Neural progenitor cell (in vitro differentiated cells): Measurements from ENCODE around the gene SLIT1. TPM values are rescaled to one million over a fixed set of nuclear protein-coding genes. Genes with fewer than 3 reads are reported as not detected.

Experiments used
- DNase-seq: peaks from one replicate; pipeline ENCODE4 v3.0.0-alpha.2; 2016; ENCODE audit warnings: low spot score
- H2AFZ ChIP-seq: fragments of 200-600 bp; sonication (generic); replicated peaks from 2 replicates; pipeline ENCODE4 v1.6.1; 2016; ENCODE audit warnings: antibody characterized with exemption
- H3F3A ChIP-seq: fragments of 200-600 bp; sonication (generic); 2 replicates; pipeline ENCODE4 v1.6.1; 2016; ENCODE audit warnings: antibody characterized with exemption, low read depth
- H3K27ac ChIP-seq: fragments of 200-600 bp; sonication (generic); 2 replicates; pipeline ENCODE4 v1.5.1; 2016; ENCODE audit warnings: mild to moderate bottlenecking
- H3K27me3 ChIP-seq: fragments of 200-600 bp; sonication (generic); 2 replicates; pipeline ENCODE4 v1.6.1; 2016; ENCODE audit warnings: mild to moderate bottlenecking, moderate library complexity
- H3K36me3 ChIP-seq: fragments of 200-600 bp; sonication (generic); 2 replicates; pipeline ENCODE4 v1.5.1; 2016
- H3K4me1 ChIP-seq: fragments of 200-600 bp; sonication (generic); 2 replicates; pipeline ENCODE4 v1.6.1; 2016; ENCODE audit warnings: mixed run types
- H3K4me2 ChIP-seq: fragments of 200-600 bp; sonication (generic); 2 replicates; pipeline ENCODE4 v1.6.1; 2016
- H3K4me3 ChIP-seq: fragments of 200-600 bp; sonication (generic); 2 replicates; pipeline ENCODE4 v1.5.1; 2016
- H3K79me2 ChIP-seq: fragments of 200-600 bp; sonication (generic); 2 replicates; pipeline ENCODE4 v1.6.1; 2016; ENCODE audit warnings: low read depth
- H3K9ac ChIP-seq: fragments of 200-600 bp; sonication (generic); 2 replicates; pipeline ENCODE4 v1.6.1; 2016
- H3K9me3 ChIP-seq: fragments of 200-600 bp; sonication (generic); 2 replicates; pipeline ENCODE4 v1.5.1; 2016; ENCODE audit warnings: low read depth
- H4K20me1 ChIP-seq: fragments of 200-600 bp; sonication (generic); 2 replicates; pipeline ENCODE4 v1.6.1; 2016; ENCODE audit warnings: low read depth
- H3K27ac Mint-ChIP-seq: 3 replicates; pipeline ENCODE4 v1.8.0; 2021; ENCODE audit warnings: mixed read lengths
- H3K27me3 Mint-ChIP-seq: 2 replicates; pipeline ENCODE4 v1.8.0; 2022; ENCODE audit warnings: low read depth, mild to moderate bottlenecking, inconsistent platforms, moderate library complexity, mixed read lengths; ENCODE audit not compliant: insufficient read depth
- H3K36me3 Mint-ChIP-seq: 3 replicates; pipeline ENCODE4 v1.8.0; 2021; ENCODE audit warnings: mixed read lengths
- H3K4me1 Mint-ChIP-seq: 3 replicates; pipeline ENCODE4 v1.8.0; 2021; ENCODE audit warnings: mixed read lengths
- H3K4me3 Mint-ChIP-seq: 3 replicates; pipeline ENCODE4 v1.8.0; 2021; ENCODE audit warnings: mild to moderate bottlenecking, moderate library complexity, mixed read lengths
- H3K9me3 Mint-ChIP-seq: 3 replicates; pipeline ENCODE4 v1.8.0; 2020; ENCODE audit warnings: mixed read lengths
- EZH2 ChIP-seq: fragments of 200-600 bp; sonication (generic); IDR thresholded peaks from 2 replicates; pipeline ENCODE4 v1.6.1; 2017; ENCODE audit warnings: antibody characterized with exemption, mild to moderate bottlenecking, moderate library complexity
- EZH2phosphoT487 ChIP-seq: fragments of 200-600 bp; sonication (generic); IDR thresholded peaks from 2 replicates; pipeline ENCODE4 v1.6.1; 2017; ENCODE audit warnings: antibody characterized with exemption
- total RNA-seq: library from RNA; depleted of rRNA; stranded (reverse); fragments of >200 nt; gene quantifications from 2 replicates; pipeline ENCODE4 v1.2.3, GENCODE V29; 2015; ENCODE audit warnings: low replicate concordance
- TF ChIP-seq, protein P1 (sequence below): fragments of 200-600 bp; sonication (generic); IDR thresholded peaks from 2 replicates; pipeline ENCODE4 v1.5.1; 2017; ENCODE audit warnings: antibody characterized with exemption, mild to moderate bottlenecking

SLIT1 gene
- total RNA-seq, 1 donor from 2014 or later, result 0.92 TPM

- no peaks in the 10 kb centered on the region for H3K36me3 ChIP-seq
- no peak for DNase-seq
- no peaks in the 10 kb centered on the region for H3K27me3 ChIP-seq
- no peak overlapping the region for H3K27ac Mint-ChIP-seq
- peaks cover 39% of the 10 kb centered on the region for H3K27me3 Mint-ChIP-seq
- no peak overlapping the region for H3K4me2 ChIP-seq
- H2AFZ ChIP-seq, result no peak overlapping the region
- H4K20me1 ChIP-seq, result no peaks in the 10 kb centered on the region
- no peaks in the 10 kb centered on the region for H3K36me3 Mint-ChIP-seq
- no peak overlapping the region for H3K4me3 Mint-ChIP-seq
- H3K9ac ChIP-seq, result no peak overlapping the region
- H3K4me3 ChIP-seq, result no peak overlapping the region
- H3K9me3 ChIP-seq, result no peaks in the 10 kb centered on the region
- no peaks in the 10 kb centered on the region for H3K9me3 Mint-ChIP-seq
- peaks cover 19% of the 10 kb centered on the region for H3K4me1 Mint-ChIP-seq
- H3K27ac ChIP-seq, result no peak overlapping the region
- TF ChIP-seq EZH2phosphoT487 (no peak), EZH2 (no peak)
- TF ChIP-seq, protein P1, sequence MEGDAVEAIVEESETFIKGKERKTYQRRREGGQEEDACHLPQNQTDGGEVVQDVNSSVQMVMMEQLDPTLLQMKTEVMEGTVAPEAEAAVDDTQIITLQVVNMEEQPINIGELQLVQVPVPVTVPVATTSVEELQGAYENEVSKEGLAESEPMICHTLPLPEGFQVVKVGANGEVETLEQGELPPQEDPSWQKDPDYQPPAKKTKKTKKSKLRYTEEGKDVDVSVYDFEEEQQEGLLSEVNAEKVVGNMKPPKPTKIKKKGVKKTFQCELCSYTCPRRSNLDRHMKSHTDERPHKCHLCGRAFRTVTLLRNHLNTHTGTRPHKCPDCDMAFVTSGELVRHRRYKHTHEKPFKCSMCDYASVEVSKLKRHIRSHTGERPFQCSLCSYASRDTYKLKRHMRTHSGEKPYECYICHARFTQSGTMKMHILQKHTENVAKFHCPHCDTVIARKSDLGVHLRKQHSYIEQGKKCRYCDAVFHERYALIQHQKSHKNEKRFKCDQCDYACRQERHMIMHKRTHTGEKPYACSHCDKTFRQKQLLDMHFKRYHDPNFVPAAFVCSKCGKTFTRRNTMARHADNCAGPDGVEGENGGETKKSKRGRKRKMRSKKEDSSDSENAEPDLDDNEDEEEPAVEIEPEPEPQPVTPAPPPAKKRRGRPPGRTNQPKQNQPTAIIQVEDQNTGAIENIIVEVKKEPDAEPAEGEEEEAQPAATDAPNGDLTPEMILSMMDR, result no peak
- H3K79me2 ChIP-seq, result no peaks in the 10 kb centered on the region
- no peaks in the 10 kb centered on the region for H3F3A ChIP-seq
- H3K4me1 ChIP-seq, result peaks cover 7% of the 10 kb centered on the region
Measured at GRCh38 chr10:97066877-97067555, 118.7 kb downstream of the SLIT1 start.

GRCh38 chr10:97065686-97066660 is 119.8 kb downstream of the SLIT1 start:
- TF ChIP-seq EZH2phosphoT487 (no peak), EZH2 (no peak)
- TF ChIP-seq, protein P1, result no peak
- Mint-ChIP-seq H3K4me3 (no peak overlapping the region), H3K27me3 (peaks cover 34% of the 10 kb centered on the region), H3K36me3 (no peaks in the 10 kb centered on the region), H3K27ac (no peak overlapping the region), H3K4me1 (peaks cover 16% of the 10 kb centered on the region), H3K9me3 (no peaks in the 10 kb centered on the region)
- Histone ChIP-seq H2AFZ (no peak overlapping the region), H4K20me1 (no peaks in the 10 kb centered on the region), H3K4me2 (no peak overlapping the region), H3F3A (no peaks in the 10 kb centered on the region), H3K27ac (no peak overlapping the region), H3K9me3 (no peaks in the 10 kb centered on the region), H3K4me1 (peaks cover 8% of the 10 kb centered on the region), H3K4me3 (no peak overlapping the region), H3K36me3 (no peaks in the 10 kb centered on the region), H3K9ac (no peak overlapping the region), H3K27me3 (no peaks in the 10 kb centered on the region), H3K79me2 (no peaks in the 10 kb centered on the region)
- peak; percentile 52 for DNase-seq

GRCh38 chr10:97065128-97065527 is 120.6 kb downstream of the SLIT1 start:
- H3F3A ChIP-seq, result no peaks in the 10 kb centered on the region
- H2AFZ ChIP-seq, result no peak overlapping the region
- no peak overlapping the region for H3K4me2 ChIP-seq
- H3K9me3 ChIP-seq, result no peaks in the 10 kb centered on the region
- H3K27me3 Mint-ChIP-seq, result peaks cover 27% of the 10 kb centered on the region
- H3K79me2 ChIP-seq, result no peaks in the 10 kb centered on the region
- no peaks in the 10 kb centered on the region for H3K36me3 Mint-ChIP-seq
- H4K20me1 ChIP-seq, result no peaks in the 10 kb centered on the region
- peaks cover 16% of the 10 kb centered on the region for H3K4me1 Mint-ChIP-seq
- H3K4me3 ChIP-seq, result no peak overlapping the region
- H3K27ac Mint-ChIP-seq, result no peak overlapping the region
- no peak overlapping the region for H3K4me3 Mint-ChIP-seq
- H3K9me3 Mint-ChIP-seq, result no peaks in the 10 kb centered on the region
- H3K4me1 ChIP-seq, result peaks cover 8% of the 10 kb centered on the region
- H3K36me3 ChIP-seq, result no peaks in the 10 kb centered on the region
- H3K27ac ChIP-seq, result no peak overlapping the region
- H3K27me3 ChIP-seq, result no peaks in the 10 kb centered on the region
- no peak for DNase-seq
- no peak overlapping the region for H3K9ac ChIP-seq
- TF ChIP-seq EZH2 (no peak), EZH2phosphoT487 (no peak)
- TF ChIP-seq, protein P1, result no peak
